Measurements from ENCODE around the gene LIN28B.

Gene LIN28B

DNA sequence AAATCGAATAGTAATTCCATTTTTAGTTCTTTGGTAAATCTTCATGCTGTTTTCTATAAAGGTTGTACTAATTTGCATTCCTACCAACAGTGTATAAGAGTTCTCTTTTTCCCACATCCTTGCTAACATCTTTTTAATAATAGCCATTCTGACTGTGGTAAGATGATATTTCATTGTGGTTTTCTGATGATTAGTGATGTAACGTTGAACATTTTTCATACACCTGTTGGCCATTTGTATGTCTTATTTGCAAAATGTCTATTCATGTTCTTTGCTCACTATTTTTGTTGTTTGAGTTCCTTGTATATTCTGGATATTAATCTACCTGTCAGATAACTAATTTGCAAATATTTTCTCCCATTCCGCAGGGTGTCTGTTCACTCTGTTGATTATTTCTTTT lies 64.5 kb downstream of the LIN28B start:
- DNase-seq (ENCODE audit: low read depth): no peak
- no peaks in the 10 kb centered on the region for H3K4me1 ChIP-seq (ENCODE audit: control insufficient read depth, insufficient read depth, low read length)
- no peaks in the 10 kb centered on the region for H3K27me3 ChIP-seq (replicated peaks; ENCODE audit: control insufficient read depth, insufficient read depth, low read length)
- no peak overlapping the region for H3K9ac ChIP-seq (ENCODE audit: low read length)
- no peaks in the 10 kb centered on the region for H3K9me3 ChIP-seq (ENCODE audit: control insufficient read depth, low read length)
- no peaks in the 10 kb centered on the region for H3K36me3 ChIP-seq (ENCODE audit: control insufficient read depth, insufficient read depth, low read length, severe bottlenecking)
- no peak overlapping the region for H3K4me3 ChIP-seq (ENCODE audit: low read length)

DNA sequence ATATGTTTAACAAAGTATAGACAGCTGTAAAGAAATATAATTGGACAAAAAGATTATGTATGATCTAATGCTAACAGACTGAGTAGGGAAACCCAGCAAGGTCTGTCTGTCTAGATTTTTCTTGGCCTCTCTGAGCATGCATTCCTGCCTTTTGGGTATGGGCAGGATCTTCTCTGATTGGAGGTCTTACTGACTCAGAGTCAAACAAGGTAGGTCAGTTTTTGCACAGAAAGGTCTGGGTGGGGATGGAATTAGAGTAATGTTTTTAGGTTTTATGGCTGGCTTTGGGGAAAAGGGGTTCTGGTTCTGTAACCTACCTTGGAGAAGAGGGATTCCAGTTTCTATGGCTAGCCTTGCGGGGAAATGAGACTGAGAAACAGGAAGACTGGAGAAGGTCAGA lies 65.5 kb downstream of the LIN28B start:
- Histone ChIP-seq H3K27me3 (replicated peaks; ENCODE audit: control insufficient read depth, insufficient read depth, low read length) (no peaks in the 10 kb centered on the region), H3K4me3 (ENCODE audit: low read length) (no peak overlapping the region), H3K4me1 (ENCODE audit: control insufficient read depth, insufficient read depth, low read length) (no peaks in the 10 kb centered on the region), H3K9ac (ENCODE audit: low read length) (no peak overlapping the region), H3K36me3 (ENCODE audit: control insufficient read depth, insufficient read depth, low read length, severe bottlenecking) (no peaks in the 10 kb centered on the region), H3K9me3 (ENCODE audit: control insufficient read depth, low read length) (no peaks in the 10 kb centered on the region)
- no peak for DNase-seq (ENCODE audit: low read depth)

DNA sequence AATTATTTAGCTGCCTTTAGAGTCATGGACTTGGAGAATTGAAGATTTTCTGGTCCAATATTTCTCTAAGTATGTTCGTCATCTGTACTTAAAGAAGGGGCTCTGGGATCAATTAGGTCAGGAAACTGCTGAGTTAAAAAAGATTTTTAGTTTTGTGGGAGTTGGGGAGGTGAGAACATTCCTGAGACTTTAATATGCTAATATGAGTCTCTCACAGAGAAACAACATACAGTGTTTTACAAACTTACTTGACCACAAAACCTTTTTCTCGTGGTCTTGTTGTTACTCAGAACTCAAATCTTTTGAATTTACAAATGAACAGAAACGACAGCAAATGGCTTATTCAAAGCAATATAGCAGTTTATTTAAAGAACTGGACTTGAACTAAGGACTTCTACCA lies 67.9 kb downstream of the LIN28B start:
- Histone ChIP-seq H3K4me1 (ENCODE audit: control insufficient read depth, insufficient read depth, low read length) (no peaks in the 10 kb centered on the region), H3K9ac (ENCODE audit: low read length) (no peak overlapping the region), H3K9me3 (ENCODE audit: control insufficient read depth, low read length) (no peaks in the 10 kb centered on the region), H3K4me3 (ENCODE audit: low read length) (no peak overlapping the region), H3K27me3 (replicated peaks; ENCODE audit: control insufficient read depth, insufficient read depth, low read length) (no peaks in the 10 kb centered on the region), H3K36me3 (ENCODE audit: control insufficient read depth, insufficient read depth, low read length, severe bottlenecking) (no peaks in the 10 kb centered on the region)
- no peak for DNase-seq (ENCODE audit: low read depth)

DNA sequence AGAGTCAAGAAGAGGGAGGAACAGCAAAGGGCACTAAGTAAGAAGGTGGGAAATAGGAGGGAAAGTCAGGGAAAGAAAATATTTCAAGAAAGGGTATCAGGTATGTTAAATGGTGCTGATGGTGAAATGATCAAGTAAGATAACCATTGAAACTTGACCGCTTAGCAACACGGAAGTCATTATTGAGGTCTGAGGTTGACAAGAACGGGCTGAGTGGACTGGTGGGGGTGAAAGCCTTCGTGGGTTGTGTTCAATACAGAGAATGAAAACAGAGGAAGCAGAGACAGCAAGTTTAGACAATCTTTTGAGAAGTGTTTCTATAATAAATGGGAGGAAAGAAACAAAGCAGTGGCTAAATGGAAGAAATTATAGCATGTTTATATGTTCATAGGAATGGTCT lies 72.0 kb downstream of the LIN28B start:
- Histone ChIP-seq H3K4me1 (ENCODE audit: control insufficient read depth, insufficient read depth, low read length) (no peaks in the 10 kb centered on the region), H3K9me3 (ENCODE audit: control insufficient read depth, low read length) (no peaks in the 10 kb centered on the region), H3K36me3 (ENCODE audit: control insufficient read depth, insufficient read depth, low read length, severe bottlenecking) (no peaks in the 10 kb centered on the region), H3K9ac (ENCODE audit: low read length) (no peak overlapping the region), H3K4me3 (ENCODE audit: low read length) (no peak overlapping the region), H3K27me3 (replicated peaks; ENCODE audit: control insufficient read depth, insufficient read depth, low read length) (no peaks in the 10 kb centered on the region)
- no peak for DNase-seq (ENCODE audit: low read depth)

DNA sequence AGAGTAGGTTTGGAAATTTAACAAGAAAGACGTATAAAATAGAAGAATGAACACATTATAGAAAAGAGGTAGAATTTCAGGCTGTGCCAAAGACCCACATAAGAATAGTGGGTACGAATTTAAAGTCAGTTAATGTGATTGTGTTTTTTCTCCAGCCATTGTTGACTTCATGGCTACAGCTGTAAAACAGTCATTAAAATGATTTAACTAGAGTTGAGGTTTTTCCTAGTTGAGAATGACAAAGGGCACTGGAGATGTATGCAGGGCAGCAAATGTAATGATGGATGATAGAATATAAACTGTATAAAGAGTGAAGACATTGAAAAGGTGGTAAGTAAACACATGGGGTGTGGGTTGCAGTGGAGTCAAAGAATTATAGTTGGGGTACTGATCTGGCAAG lies 72.7 kb downstream of the LIN28B start:
- H3K4me1 ChIP-seq (ENCODE audit: control insufficient read depth, insufficient read depth, low read length): peaks cover 5% of the 10 kb centered on the region
- DNase-seq (ENCODE audit: low read depth): no peak
- no peak overlapping the region for H3K9ac ChIP-seq (ENCODE audit: low read length)
- H3K36me3 ChIP-seq (ENCODE audit: control insufficient read depth, insufficient read depth, low read length, severe bottlenecking): no peaks in the 10 kb centered on the region
- no peaks in the 10 kb centered on the region for H3K9me3 ChIP-seq (ENCODE audit: control insufficient read depth, low read length)
- H3K4me3 ChIP-seq (ENCODE audit: low read length): no peak overlapping the region
- H3K27me3 ChIP-seq (replicated peaks; ENCODE audit: control insufficient read depth, insufficient read depth, low read length): no peaks in the 10 kb centered on the region

DNA sequence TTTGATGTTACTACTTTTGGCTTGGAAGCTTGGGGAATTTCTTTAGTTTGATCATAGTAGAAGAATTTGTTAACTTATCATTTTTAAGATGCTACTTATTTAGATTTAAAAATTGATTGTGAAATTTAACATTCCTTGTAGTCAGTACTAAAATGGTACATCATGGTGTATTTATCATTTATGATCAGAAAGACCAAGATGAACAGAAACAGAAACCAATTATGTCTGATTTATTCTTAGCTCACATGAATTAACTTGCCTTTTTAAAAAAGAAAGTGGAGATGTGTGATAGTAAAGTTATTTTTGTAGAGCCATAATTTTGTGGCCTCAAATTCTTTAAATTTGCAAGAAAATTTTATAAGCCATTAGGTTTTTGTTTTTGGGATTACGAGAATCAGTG lies 77.6 kb downstream of the LIN28B start:
- Histone ChIP-seq H3K9me3 (ENCODE audit: control insufficient read depth, low read length) (no peaks in the 10 kb centered on the region), H3K36me3 (ENCODE audit: control insufficient read depth, insufficient read depth, low read length, severe bottlenecking) (no peaks in the 10 kb centered on the region), H3K4me3 (ENCODE audit: low read length) (no peak overlapping the region), H3K9ac (ENCODE audit: low read length) (no peak overlapping the region), H3K4me1 (ENCODE audit: control insufficient read depth, insufficient read depth, low read length) (peaks cover 15% of the 10 kb centered on the region), H3K27me3 (replicated peaks; ENCODE audit: control insufficient read depth, insufficient read depth, low read length) (no peaks in the 10 kb centered on the region)
- no peak for DNase-seq (ENCODE audit: low read depth)

DNA sequence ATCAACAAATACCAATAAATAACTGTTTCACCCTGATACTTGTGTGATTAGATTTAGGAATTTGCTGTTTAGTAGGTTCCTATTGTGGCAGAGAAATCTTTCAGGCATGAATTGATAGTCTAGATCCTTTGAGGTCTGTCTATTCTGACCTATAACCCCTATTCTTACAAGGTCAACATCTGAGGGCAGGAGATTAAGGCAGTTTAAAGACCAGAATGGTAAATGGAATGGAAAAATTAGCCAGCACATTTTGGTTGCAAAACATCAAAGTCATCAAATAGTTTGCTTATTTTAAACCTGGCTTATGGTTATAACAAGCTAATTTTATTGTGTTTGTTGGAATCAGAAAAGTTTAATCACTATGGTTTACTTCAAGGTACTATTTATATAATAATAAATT lies 78.4 kb downstream of the LIN28B start:
- peaks cover 15% of the 10 kb centered on the region for H3K4me1 ChIP-seq (ENCODE audit: control insufficient read depth, insufficient read depth, low read length)
- H3K4me3 ChIP-seq (ENCODE audit: low read length): no peak overlapping the region
- no peaks in the 10 kb centered on the region for H3K36me3 ChIP-seq (ENCODE audit: control insufficient read depth, insufficient read depth, low read length, severe bottlenecking)
- H3K9ac ChIP-seq (ENCODE audit: low read length): no peak overlapping the region
- DNase-seq (ENCODE audit: low read depth): no peak
- H3K9me3 ChIP-seq (ENCODE audit: control insufficient read depth, low read length): no peaks in the 10 kb centered on the region
- no peaks in the 10 kb centered on the region for H3K27me3 ChIP-seq (replicated peaks; ENCODE audit: control insufficient read depth, insufficient read depth, low read length)

DNA sequence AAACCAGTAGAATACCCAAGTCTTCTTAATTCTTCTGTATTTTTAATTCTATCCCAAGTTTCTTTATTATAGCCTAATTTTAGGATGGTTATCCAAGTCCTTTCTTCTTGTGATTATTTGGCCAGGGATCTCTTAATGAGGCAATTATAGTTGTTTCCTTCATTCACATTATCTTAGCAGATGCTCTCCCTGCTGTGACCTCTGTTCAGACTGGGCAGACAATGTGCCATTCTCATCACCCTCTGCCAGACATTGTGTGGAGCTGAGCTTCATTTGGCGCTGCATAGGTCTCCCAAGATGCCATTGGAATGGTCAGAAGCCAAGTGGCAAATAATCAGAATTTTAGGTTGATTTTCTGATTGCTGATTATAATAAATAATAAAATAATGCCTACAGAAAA lies 79.4 kb downstream of the LIN28B start:
- Histone ChIP-seq H3K9me3 (ENCODE audit: control insufficient read depth, low read length) (no peaks in the 10 kb centered on the region), H3K4me1 (ENCODE audit: control insufficient read depth, insufficient read depth, low read length) (peaks cover 15% of the 10 kb centered on the region), H3K9ac (ENCODE audit: low read length) (no peak overlapping the region), H3K27me3 (replicated peaks; ENCODE audit: control insufficient read depth, insufficient read depth, low read length) (no peaks in the 10 kb centered on the region), H3K36me3 (ENCODE audit: control insufficient read depth, insufficient read depth, low read length, severe bottlenecking) (no peaks in the 10 kb centered on the region), H3K4me3 (ENCODE audit: low read length) (no peak overlapping the region)
- DNase-seq (ENCODE audit: low read depth): no peak

DNA sequence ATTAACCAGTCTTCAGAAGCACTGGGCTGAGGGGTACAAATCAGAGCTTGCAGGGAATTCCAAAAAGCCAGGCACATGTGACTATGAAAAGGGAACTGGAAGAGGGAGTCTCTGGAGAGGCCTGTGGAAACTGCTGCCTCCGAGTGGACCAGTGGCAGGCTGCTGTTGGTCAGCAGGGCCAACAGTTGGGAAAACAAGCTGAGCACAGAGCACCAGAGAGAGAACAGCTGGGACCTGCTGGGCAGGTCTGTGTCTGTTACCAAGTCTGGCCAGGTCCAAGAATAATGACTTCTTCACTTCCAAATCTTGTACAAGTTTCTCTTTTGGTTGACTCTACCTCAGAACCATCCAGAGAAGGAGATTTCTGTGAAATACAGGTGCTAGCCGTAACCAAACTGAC lies 81.4 kb downstream of the LIN28B start:
- no peaks in the 10 kb centered on the region for H3K9me3 ChIP-seq (ENCODE audit: control insufficient read depth, low read length)
- H3K36me3 ChIP-seq (ENCODE audit: control insufficient read depth, insufficient read depth, low read length, severe bottlenecking): no peaks in the 10 kb centered on the region
- no peak overlapping the region for H3K9ac ChIP-seq (ENCODE audit: low read length)
- no peak for DNase-seq (ENCODE audit: low read depth)
- no peaks in the 10 kb centered on the region for H3K27me3 ChIP-seq (replicated peaks; ENCODE audit: control insufficient read depth, insufficient read depth, low read length)
- no peak overlapping the region for H3K4me3 ChIP-seq (ENCODE audit: low read length)
- peaks cover 22% of the 10 kb centered on the region for H3K4me1 ChIP-seq (ENCODE audit: control insufficient read depth, insufficient read depth, low read length)

DNA sequence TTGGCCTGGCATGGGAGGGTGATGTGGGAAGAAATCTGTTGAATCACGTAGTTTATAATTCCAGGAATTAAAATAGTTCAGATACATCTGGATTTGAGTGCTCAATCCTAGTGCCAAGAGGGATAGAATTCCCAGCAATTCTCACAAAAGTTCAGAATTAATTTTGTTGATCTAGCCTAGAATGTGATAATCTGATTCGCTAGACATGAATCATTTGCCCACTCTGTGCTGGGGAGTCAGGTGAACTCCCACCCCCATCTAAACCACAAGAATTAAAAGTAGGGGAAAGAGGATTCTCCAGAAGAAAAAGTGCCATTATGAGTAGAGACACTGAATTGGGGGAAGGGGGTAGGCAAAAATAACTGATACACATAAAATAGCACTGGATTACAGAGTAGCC lies 85.0 kb downstream of the LIN28B start:
- Histone ChIP-seq H3K36me3 (ENCODE audit: control insufficient read depth, insufficient read depth, low read length, severe bottlenecking) (no peaks in the 10 kb centered on the region), H3K9ac (ENCODE audit: low read length) (no peak overlapping the region), H3K4me1 (ENCODE audit: control insufficient read depth, insufficient read depth, low read length) (peaks cover 7% of the 10 kb centered on the region), H3K9me3 (ENCODE audit: control insufficient read depth, low read length) (no peaks in the 10 kb centered on the region), H3K4me3 (ENCODE audit: low read length) (no peak overlapping the region), H3K27me3 (replicated peaks; ENCODE audit: control insufficient read depth, insufficient read depth, low read length) (no peaks in the 10 kb centered on the region)
- no peak for DNase-seq (ENCODE audit: low read depth)

DNA sequence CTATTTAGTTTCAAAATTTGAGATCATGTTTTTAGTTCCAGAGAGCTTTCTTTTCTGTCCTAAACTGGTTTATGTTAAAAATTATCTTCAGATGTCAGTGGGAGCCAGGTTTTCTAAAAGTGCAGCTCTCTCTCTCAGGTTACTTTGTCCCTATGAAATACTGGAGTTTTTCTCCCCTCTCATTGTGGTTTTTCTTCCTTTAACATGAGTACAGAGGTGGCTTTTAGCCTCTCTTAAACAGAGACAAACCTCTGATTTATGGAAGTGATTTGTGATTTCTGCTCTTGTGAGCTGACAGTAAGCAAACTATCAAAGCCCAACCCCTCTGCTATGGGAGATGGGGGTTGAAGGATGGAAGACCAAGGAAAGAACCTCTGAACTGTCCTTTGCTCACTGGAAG lies 85.7 kb downstream of the LIN28B start:
- no peaks in the 10 kb centered on the region for H3K36me3 ChIP-seq (ENCODE audit: control insufficient read depth, insufficient read depth, low read length, severe bottlenecking)
- no peak overlapping the region for H3K9ac ChIP-seq (ENCODE audit: low read length)
- H3K27me3 ChIP-seq (replicated peaks; ENCODE audit: control insufficient read depth, insufficient read depth, low read length): no peaks in the 10 kb centered on the region
- no peak for DNase-seq (ENCODE audit: low read depth)
- no peak overlapping the region for H3K4me3 ChIP-seq (ENCODE audit: low read length)
- H3K9me3 ChIP-seq (ENCODE audit: control insufficient read depth, low read length): no peaks in the 10 kb centered on the region
- H3K4me1 ChIP-seq (ENCODE audit: control insufficient read depth, insufficient read depth, low read length): peaks cover 7% of the 10 kb centered on the region

DNA sequence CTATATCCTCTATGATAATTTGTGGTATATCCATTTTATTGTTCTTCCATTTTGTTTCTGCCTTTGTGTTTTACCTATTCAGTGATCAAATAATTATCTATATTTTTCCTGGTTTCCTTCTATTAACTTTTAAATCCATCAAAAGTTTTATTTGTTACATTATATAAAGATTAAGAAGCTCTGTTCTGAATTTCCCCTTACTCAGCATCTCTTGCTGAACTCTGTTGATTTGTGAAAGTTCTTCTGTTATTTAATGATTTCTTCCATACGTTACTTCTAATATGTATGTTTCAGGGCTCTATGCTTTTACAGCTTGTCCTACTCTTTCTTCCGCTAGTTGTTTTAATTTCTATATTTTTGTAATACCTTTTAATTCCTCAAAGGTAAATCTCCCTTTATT lies 87.1 kb downstream of the LIN28B start:
- H3K27me3 ChIP-seq (replicated peaks; ENCODE audit: control insufficient read depth, insufficient read depth, low read length): no peaks in the 10 kb centered on the region

More for the DNA sequence above, 87.1 kb downstream of the LIN28B start:
- Histone ChIP-seq H3K36me3 (ENCODE audit: control insufficient read depth, insufficient read depth, low read length, severe bottlenecking) (no peaks in the 10 kb centered on the region), H3K9ac (ENCODE audit: low read length) (no peak overlapping the region), H3K4me3 (ENCODE audit: low read length) (no peak overlapping the region), H3K9me3 (ENCODE audit: control insufficient read depth, low read length) (no peaks in the 10 kb centered on the region), H3K4me1 (ENCODE audit: control insufficient read depth, insufficient read depth, low read length) (peaks cover 7% of the 10 kb centered on the region)
- no peak for DNase-seq (ENCODE audit: low read depth)
